ENCODE measurements around the gene KCND2.

- TF ChIP-seq CTCF (IDR thresholded peaks at IDR 0.05 in 4 of 5, conservative IDR thresholded peaks at IDR 0.05 in 1 of 5) = no peak
- no peak for TF ChIP-seq POLR2A (IDR thresholded peaks at IDR 0.05)
These were observed 385.5 kb downstream of the KCND2 start for GRCh38 chr7:120658516-120658915.

Data from gastrocnemius medialis (tissue), 4 donors.